ENCODE results near the gene CAPZB.

The CAPZB gene

DNA sequence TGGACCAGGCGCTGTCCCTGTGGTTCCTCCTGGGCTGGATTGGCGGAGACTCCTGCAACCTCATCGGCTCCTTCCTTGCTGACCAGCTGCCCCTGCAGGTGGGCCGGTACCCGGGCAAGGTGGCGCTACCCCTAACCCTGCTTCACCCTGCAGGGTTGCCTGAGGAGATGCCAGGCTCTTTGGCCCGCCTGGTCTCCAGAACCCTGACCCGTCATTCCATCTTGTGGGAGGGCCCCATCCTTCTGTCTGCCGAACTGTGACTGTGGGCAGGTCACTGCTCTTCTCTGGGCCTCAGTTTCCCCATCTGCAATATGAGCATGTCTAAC lies 160.7 kb downstream of the CAPZB start:
- DNase-seq (ENCODE audit: low read depth in 1 of 2, low spot score in 1 of 2): no peak

DNA sequence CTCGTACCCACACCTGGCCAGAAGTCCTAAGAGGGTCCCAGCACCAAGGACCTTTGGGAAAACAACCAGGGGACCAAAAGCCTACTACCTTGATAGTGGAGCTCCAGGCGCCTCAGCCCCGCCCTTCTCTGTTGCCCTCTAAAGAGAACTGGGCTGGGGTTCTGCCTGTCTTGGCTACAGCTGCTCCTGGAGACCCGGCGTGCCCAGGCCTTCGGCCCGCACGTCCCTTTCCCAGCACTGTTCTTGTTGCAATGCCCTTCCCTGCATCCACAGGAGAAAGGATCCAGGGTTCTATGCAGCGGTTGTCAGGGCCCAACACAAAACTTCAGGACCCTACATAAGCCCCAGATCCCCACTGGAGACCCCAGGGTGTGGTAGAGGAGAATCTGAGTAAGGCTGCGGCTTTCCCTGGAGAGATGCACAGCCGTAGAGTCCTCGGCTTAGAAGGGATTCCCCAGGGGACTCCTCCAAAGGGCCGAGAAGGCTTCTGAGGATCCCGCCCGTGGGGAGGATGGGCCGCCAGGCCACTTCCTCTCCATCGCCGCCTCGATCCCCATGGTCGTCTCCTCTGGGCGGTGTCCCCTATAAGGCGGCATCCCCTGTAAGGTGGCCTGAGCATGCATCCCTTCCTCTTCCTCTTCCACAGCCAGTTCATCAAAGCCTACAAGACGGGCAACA lies 161.2 kb downstream of the CAPZB start:
- no peaks in the 10 kb centered on the region for H3K27me3 ChIP-seq (ENCODE audit: insufficient read depth, poor library complexity, severe bottlenecking)
- no peak for DNase-seq (ENCODE audit: low read depth in 1 of 2, low spot score in 1 of 2)
- no peak overlapping the region for H3K27ac ChIP-seq (replicated peaks)
- H3K4me3 ChIP-seq (replicated peaks; ENCODE audit: insufficient read depth, low read length): no peak overlapping the region
- TF ChIP-seq, protein P1, sequence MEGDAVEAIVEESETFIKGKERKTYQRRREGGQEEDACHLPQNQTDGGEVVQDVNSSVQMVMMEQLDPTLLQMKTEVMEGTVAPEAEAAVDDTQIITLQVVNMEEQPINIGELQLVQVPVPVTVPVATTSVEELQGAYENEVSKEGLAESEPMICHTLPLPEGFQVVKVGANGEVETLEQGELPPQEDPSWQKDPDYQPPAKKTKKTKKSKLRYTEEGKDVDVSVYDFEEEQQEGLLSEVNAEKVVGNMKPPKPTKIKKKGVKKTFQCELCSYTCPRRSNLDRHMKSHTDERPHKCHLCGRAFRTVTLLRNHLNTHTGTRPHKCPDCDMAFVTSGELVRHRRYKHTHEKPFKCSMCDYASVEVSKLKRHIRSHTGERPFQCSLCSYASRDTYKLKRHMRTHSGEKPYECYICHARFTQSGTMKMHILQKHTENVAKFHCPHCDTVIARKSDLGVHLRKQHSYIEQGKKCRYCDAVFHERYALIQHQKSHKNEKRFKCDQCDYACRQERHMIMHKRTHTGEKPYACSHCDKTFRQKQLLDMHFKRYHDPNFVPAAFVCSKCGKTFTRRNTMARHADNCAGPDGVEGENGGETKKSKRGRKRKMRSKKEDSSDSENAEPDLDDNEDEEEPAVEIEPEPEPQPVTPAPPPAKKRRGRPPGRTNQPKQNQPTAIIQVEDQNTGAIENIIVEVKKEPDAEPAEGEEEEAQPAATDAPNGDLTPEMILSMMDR (IDR thresholded peaks at IDR 0.05; ENCODE audit: insufficient read depth, low read length): no peak
- TF ChIP-seq GABPA (IDR thresholded peaks at IDR 0.05; ENCODE audit: low read depth) (no peak), POLR2AphosphoS5 (IDR thresholded peaks at IDR 0.05; ENCODE audit: low read depth) (no peak), SPI1 (IDR thresholded peaks at IDR 0.05; ENCODE audit: borderline replicate concordance, low read depth) (no peak)
- TF ChIP-seq, protein P2, sequence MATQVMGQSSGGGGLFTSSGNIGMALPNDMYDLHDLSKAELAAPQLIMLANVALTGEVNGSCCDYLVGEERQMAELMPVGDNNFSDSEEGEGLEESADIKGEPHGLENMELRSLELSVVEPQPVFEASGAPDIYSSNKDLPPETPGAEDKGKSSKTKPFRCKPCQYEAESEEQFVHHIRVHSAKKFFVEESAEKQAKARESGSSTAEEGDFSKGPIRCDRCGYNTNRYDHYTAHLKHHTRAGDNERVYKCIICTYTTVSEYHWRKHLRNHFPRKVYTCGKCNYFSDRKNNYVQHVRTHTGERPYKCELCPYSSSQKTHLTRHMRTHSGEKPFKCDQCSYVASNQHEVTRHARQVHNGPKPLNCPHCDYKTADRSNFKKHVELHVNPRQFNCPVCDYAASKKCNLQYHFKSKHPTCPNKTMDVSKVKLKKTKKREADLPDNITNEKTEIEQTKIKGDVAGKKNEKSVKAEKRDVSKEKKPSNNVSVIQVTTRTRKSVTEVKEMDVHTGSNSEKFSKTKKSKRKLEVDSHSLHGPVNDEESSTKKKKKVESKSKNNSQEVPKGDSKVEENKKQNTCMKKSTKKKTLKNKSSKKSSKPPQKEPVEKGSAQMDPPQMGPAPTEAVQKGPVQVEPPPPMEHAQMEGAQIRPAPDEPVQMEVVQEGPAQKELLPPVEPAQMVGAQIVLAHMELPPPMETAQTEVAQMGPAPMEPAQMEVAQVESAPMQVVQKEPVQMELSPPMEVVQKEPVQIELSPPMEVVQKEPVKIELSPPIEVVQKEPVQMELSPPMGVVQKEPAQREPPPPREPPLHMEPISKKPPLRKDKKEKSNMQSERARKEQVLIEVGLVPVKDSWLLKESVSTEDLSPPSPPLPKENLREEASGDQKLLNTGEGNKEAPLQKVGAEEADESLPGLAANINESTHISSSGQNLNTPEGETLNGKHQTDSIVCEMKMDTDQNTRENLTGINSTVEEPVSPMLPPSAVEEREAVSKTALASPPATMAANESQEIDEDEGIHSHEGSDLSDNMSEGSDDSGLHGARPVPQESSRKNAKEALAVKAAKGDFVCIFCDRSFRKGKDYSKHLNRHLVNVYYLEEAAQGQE (IDR thresholded peaks at IDR 0.05; ENCODE audit: insufficient replicate concordance, low read depth): no peak

More for the DNA sequence above, 160.7 kb downstream of the CAPZB start:
- Histone ChIP-seq H3K27ac (replicated peaks) (no peak overlapping the region), H3K4me3 (replicated peaks; ENCODE audit: insufficient read depth, low read length) (no peak overlapping the region), H3K27me3 (ENCODE audit: insufficient read depth, poor library complexity, severe bottlenecking) (no peaks in the 10 kb centered on the region)
- TF ChIP-seq, protein P2 (IDR thresholded peaks at IDR 0.05; ENCODE audit: insufficient replicate concordance, low read depth): no peak
- TF ChIP-seq POLR2AphosphoS5 (IDR thresholded peaks at IDR 0.05; ENCODE audit: low read depth): no peak
- TF ChIP-seq GABPA (IDR thresholded peaks at IDR 0.05; ENCODE audit: low read depth): no peak
- TF ChIP-seq SPI1 (IDR thresholded peaks at IDR 0.05; ENCODE audit: borderline replicate concordance, low read depth): no peak
- TF ChIP-seq, protein P1 (IDR thresholded peaks at IDR 0.05; ENCODE audit: insufficient read depth, low read length): no peak

DNA sequence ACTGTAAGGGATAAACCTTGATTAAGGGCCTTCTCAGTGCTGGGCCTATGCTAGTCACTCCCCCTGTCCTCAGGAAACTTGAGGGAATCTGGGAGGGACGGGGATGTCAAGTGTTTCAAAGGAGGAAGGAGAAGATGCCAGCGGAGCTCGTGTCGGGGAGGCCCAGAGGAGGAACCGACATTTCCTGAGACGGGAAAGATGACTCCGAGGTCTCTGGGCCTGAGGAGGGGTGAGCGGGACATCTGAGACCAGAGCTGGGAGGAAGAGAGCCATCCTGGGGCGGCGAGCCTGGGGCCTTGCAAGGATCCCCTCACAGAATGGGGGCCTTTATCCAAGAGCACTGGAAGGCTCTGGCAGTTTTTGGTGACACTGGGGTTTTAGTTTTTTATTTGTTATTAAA lies 162.9 kb downstream of the CAPZB start:
- no peak overlapping the region for H3K4me3 ChIP-seq (replicated peaks; ENCODE audit: insufficient read depth, low read length)
- TF ChIP-seq, protein P2 (IDR thresholded peaks at IDR 0.05; ENCODE audit: insufficient replicate concordance, low read depth): no peak
- TF ChIP-seq POLR2AphosphoS5 (IDR thresholded peaks at IDR 0.05; ENCODE audit: low read depth): no peak
- TF ChIP-seq, protein P1 (IDR thresholded peaks at IDR 0.05; ENCODE audit: insufficient read depth, low read length): no peak
- TF ChIP-seq SPI1 (IDR thresholded peaks at IDR 0.05; ENCODE audit: borderline replicate concordance, low read depth): no peak
- TF ChIP-seq GABPA (IDR thresholded peaks at IDR 0.05; ENCODE audit: low read depth): no peak
- no peaks in the 10 kb centered on the region for H3K27me3 ChIP-seq (ENCODE audit: insufficient read depth, poor library complexity, severe bottlenecking)
- H3K27ac ChIP-seq (replicated peaks): no peak overlapping the region
- DNase-seq (ENCODE audit: low read depth in 1 of 2, low spot score in 1 of 2): no peak
